ENCODE measurements around the gene ILK. TPM values are rescaled to one million over a fixed set of nuclear protein-coding genes. Genes with fewer than 3 reads are reported as not detected.

Gene ILK
- total and polyA plus RNA-seq, 10 of the 15 experiments (the other 5 are each of a cell fraction or from before 2014, with no cell fraction given): 51.8 to 163 (median 92.0) TPM

- no peak for TF ChIP-seq KAT2A (conservative IDR thresholded peaks at IDR 0.05; ENCODE audit: control insufficient read depth, low read depth, low read length)
- TF ChIP-seq SMC3 (IDR thresholded peaks at IDR 0.05; ENCODE audit: borderline replicate concordance, low read length): no peak
- no peak for TF ChIP-seq FOXK2 (IDR thresholded peaks at IDR 0.05)
- no peak for TF ChIP-seq RAD51 (IDR thresholded peaks at IDR 0.05)
- peak in 1 of 2 experiments; percentile 53; a peak in 2 of 4 replicates for TF ChIP-seq IKZF2 (IDR thresholded peaks at IDR 0.05)
- TF ChIP-seq, protein P1, sequence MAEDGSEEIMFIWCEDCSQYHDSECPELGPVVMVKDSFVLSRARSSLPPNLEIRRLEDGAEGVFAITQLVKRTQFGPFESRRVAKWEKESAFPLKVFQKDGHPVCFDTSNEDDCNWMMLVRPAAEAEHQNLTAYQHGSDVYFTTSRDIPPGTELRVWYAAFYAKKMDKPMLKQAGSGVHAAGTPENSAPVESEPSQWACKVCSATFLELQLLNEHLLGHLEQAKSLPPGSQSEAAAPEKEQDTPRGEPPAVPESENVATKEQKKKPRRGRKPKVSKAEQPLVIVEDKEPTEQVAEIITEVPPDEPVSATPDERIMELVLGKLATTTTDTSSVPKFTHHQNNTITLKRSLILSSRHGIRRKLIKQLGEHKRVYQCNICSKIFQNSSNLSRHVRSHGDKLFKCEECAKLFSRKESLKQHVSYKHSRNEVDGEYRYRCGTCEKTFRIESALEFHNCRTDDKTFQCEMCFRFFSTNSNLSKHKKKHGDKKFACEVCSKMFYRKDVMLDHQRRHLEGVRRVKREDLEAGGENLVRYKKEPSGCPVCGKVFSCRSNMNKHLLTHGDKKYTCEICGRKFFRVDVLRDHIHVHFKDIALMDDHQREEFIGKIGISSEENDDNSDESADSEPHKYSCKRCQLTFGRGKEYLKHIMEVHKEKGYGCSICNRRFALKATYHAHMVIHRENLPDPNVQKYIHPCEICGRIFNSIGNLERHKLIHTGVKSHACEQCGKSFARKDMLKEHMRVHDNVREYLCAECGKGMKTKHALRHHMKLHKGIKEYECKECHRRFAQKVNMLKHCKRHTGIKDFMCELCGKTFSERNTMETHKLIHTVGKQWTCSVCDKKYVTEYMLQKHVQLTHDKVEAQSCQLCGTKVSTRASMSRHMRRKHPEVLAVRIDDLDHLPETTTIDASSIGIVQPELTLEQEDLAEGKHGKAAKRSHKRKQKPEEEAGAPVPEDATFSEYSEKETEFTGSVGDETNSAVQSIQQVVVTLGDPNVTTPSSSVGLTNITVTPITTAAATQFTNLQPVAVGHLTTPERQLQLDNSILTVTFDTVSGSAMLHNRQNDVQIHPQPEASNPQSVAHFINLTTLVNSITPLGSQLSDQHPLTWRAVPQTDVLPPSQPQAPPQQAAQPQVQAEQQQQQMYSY (CRISPR knock-in tag; IDR thresholded peaks at IDR 0.05): no peak
- TF ChIP-seq SRF (IDR thresholded peaks at IDR 0.05; ENCODE audit: low read depth in 2 of 2, low read length in 2 of 2): no peak
- TF ChIP-seq ETV6 (conservative IDR thresholded peaks at IDR 0.05 in 1 of 2, IDR thresholded peaks at IDR 0.05 in 1 of 2; ENCODE audit: borderline replicate concordance in 1 of 2, low read depth in 1 of 2): no peak
- TF ChIP-seq, protein P2, sequence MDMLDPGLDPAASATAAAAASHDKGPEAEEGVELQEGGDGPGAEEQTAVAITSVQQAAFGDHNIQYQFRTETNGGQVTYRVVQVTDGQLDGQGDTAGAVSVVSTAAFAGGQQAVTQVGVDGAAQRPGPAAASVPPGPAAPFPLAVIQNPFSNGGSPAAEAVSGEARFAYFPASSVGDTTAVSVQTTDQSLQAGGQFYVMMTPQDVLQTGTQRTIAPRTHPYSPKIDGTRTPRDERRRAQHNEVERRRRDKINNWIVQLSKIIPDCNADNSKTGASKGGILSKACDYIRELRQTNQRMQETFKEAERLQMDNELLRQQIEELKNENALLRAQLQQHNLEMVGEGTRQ (IDR thresholded peaks at IDR 0.05; ENCODE audit: borderline replicate concordance, low read depth, low read length): no peak
- peak; percentile 86 for TF ChIP-seq BCL3 (IDR thresholded peaks at IDR 0.05; ENCODE audit: borderline replicate concordance, insufficient read depth, low read depth, low read length, poor library complexity, severe bottlenecking)
- no peak for TF ChIP-seq IRF4 (IDR thresholded peaks at IDR 0.05; ENCODE audit: low read depth, low read length)
- TF ChIP-seq MTA3 (IDR thresholded peaks at IDR 0.05; ENCODE audit: borderline replicate concordance, low read length): no peak; the same call in 1 of the 2 replicates
- TF ChIP-seq IRF3 (IDR thresholded peaks at IDR 0.05): no peak
- TF ChIP-seq KLF5 (IDR thresholded peaks at IDR 0.05; ENCODE audit: partially characterized antibody): no peak
- peak in 1 of 3 experiments; percentile 1; a peak in 1 of 6 replicates for TF ChIP-seq CTCF (IDR thresholded peaks at IDR 0.05 in 2 of 3, conservative IDR thresholded peaks at IDR 0.05 in 1 of 3; ENCODE audit: control insufficient read depth in 2 of 3, extremely low read depth in 1 of 3, insufficient read depth in 1 of 3, low read depth in 3 of 3, low read length in 3 of 3)
- no peak for TF ChIP-seq SREBF2 (IDR thresholded peaks at IDR 0.05; ENCODE audit: low read length)
- TF ChIP-seq DPF2 (IDR thresholded peaks at IDR 0.05): no peak; the same call in none of the 2 replicates
- 0 out of 2 replicates have a peak, but pooled peaks have one; percentile 21 for TF ChIP-seq RAD21 (IDR thresholded peaks at IDR 0.05; ENCODE audit: insufficient read depth, low read depth, low read length)
- peak; percentile 93 for TF ChIP-seq MAX (IDR thresholded peaks at IDR 0.05; ENCODE audit: low read depth, low read length)
Observed at GRCh38 chr11:6603287-6604080, at the start of gene ILK, which contains the start of gene RRP8 (continued).

All from GM12878 (cell line).